OCI-LY1 (cell line): ENCODE results near the gene CPSF3.

Source experiments
- EZH2 ChIP-seq: fragments of 200-600 bp; sonication (generic), shearing (Covaris generic); IDR thresholded peaks from 2 replicates; pipeline ENCODE4 v1.8.0; 2017; ENCODE audit warnings: borderline replicate concordance, mixed run types, mild to moderate bottlenecking, antibody characterized with exemption, low read length, moderate library complexity, mixed read lengths
- TF ChIP-seq, protein P1 (sequence below): fragments of 200-600 bp; sonication (generic), shearing (Covaris generic); IDR thresholded peaks from 2 replicates; pipeline ENCODE4 v1.5.1; 2017; ENCODE audit warnings: mild to moderate bottlenecking, antibody characterized with exemption, low read length, moderate library complexity, mixed read lengths

DNA sequence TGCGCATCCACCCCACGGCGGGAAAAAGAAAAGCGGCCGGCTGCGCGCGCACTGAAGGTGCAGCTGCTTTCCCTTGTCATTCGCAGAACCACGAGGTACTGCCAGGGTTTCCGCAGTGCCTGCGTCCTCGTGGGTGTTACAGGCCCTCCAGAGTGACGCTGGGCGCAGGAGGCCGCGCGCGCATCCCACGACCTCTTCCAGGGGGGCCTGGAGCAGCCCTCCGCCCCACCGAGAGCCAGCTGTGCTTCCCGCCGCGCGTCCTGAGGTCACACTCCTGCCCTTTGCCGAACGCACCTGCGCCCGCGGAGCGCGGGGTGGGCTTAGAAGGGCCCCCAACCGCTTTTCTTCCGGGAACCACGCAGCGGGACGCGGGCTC is 50.5 kb downstream of the CPSF3 start:
- TF ChIP-seq, protein P1, sequence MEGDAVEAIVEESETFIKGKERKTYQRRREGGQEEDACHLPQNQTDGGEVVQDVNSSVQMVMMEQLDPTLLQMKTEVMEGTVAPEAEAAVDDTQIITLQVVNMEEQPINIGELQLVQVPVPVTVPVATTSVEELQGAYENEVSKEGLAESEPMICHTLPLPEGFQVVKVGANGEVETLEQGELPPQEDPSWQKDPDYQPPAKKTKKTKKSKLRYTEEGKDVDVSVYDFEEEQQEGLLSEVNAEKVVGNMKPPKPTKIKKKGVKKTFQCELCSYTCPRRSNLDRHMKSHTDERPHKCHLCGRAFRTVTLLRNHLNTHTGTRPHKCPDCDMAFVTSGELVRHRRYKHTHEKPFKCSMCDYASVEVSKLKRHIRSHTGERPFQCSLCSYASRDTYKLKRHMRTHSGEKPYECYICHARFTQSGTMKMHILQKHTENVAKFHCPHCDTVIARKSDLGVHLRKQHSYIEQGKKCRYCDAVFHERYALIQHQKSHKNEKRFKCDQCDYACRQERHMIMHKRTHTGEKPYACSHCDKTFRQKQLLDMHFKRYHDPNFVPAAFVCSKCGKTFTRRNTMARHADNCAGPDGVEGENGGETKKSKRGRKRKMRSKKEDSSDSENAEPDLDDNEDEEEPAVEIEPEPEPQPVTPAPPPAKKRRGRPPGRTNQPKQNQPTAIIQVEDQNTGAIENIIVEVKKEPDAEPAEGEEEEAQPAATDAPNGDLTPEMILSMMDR, result no peak
- TF ChIP-seq EZH2, result no peak
